HCT116 (cell line): ENCODE measurements around the gene NACC1. TPM values are rescaled to one million over a fixed set of nuclear protein-coding genes. Genes with fewer than 3 reads are reported as not detected.
A peak's percentile ranks its signal among the peaks of the same experiment; 100 is the strongest.

Source experiments
- ATAC-seq: fragments of 200-7000 bp; cut with Tn5 transposase; 2 replicates; pipeline ENCODE4 v1.9.1; 2020; ENCODE audit warnings: mild to moderate bottlenecking, moderate library complexity
- BruUV-seq: library from RNA; stranded (reverse); fragments of 400-500 nt; replicated peaks from 2 replicates; lab custom pipeline; 2021; lab: Mats Ljungman, UMichigan
- CTCF ChIA-PET: fragments of 300-600 bp; sonication (Branson Sonifier 250); formaldehyde crosslinking; loops from one replicate; lab custom pipeline; 2021; ENCODE audit warnings: antibody characterized with exemption; lab: Charles Lee
- POLR2A ChIA-PET: fragments of 300-600, 350-600 bp; sonication (Branson Sonifier 250); formaldehyde crosslinking; loops from one replicate; lab custom pipeline; 2021; ENCODE audit warnings: antibody characterized with exemption; lab: Charles Lee
- RAD21 ChIA-PET, 2 experiments: fragments of 300-600 bp; sonication (Branson Sonifier 250); formaldehyde crosslinking; loops; one replicate each; lab custom pipeline; 2023; ENCODE audit warnings: low total read pairs in 2 of 2; ENCODE audit not compliant: uncharacterized antibody in 2 of 2, unreplicated experiment in 2 of 2, low non-redundant PET in 1 of 2; lab: Charles Lee
- DNase-seq: peaks from one replicate; pipeline ENCODE4 v3.0.0-alpha.2; 2010; ENCODE audit warnings: low read depth, low spot score
- H2AFZ ChIP-seq: fragments of 200-600 bp; shearing (Covaris generic), sonication (generic); 2 replicates; pipeline ENCODE4 v1.6.1; 2017; ENCODE audit warnings: low read depth, mixed run types, mixed read lengths, antibody characterized with exemption, low read length; ENCODE audit not compliant: poor library complexity, severe bottlenecking
- H3K27ac ChIP-seq: 2 replicates; pipeline ENCODE4 v1.5.1; 2012; ENCODE audit warnings: low read depth, low read length
- H3K27me3 ChIP-seq: fragments of 200-600 bp; sonication (generic); 2 replicates; pipeline ENCODE4 v1.6.1; 2016; ENCODE audit warnings: mixed run types, low read length, mixed read lengths; ENCODE audit not compliant: insufficient read depth
- H3K36me3 ChIP-seq, 2 experiments: fragments of 200-500 bp in 1 of 2; fragments of 200-600 bp in 1 of 2; sonication (Bioruptor generic) in 1 of 2; sonication (generic) in 1 of 2; 2 replicates each; pipeline versions ENCODE4 v1.5.1 to v1.6.1; 2014 to 2016; ENCODE audit warnings: low read length in 2 of 2, inconsistent platforms in 1 of 2, mixed read lengths in 1 of 2, mixed run types in 1 of 2; ENCODE audit not compliant: insufficient read depth in 2 of 2, control insufficient read depth in 1 of 2
- H3K4me1 ChIP-seq, 2 experiments: fragments of 200-600 bp in 1 of 2; sonication (generic) in 1 of 2; 2 replicates each; pipeline versions ENCODE4 v1.5.1 to v1.6.1; 2012 to 2017; ENCODE audit warnings: low read length in 2 of 2, inconsistent platforms in 1 of 2, mild to moderate bottlenecking in 1 of 2, mixed read lengths in 1 of 2, mixed run types in 1 of 2, moderate library complexity in 1 of 2; ENCODE audit not compliant: insufficient read depth in 2 of 2, control insufficient read depth in 1 of 2
- H3K4me2 ChIP-seq: fragments of 200-600 bp; sonication (generic); 2 replicates; pipeline ENCODE4 v1.6.1; 2017; ENCODE audit warnings: mixed run types, low read length, mixed read lengths
- H3K4me3 ChIP-seq, 2 experiments: fragments of 200-600 bp in 1 of 2; sonication (generic) in 1 of 2; replicated peaks in 1 of 2; 2 replicates each; pipeline ENCODE4 v1.5.1; 2011 to 2016; ENCODE audit warnings: low read length in 2 of 2, control low read depth in 1 of 2, low read depth in 1 of 2, mild to moderate bottlenecking in 1 of 2, mixed read lengths in 1 of 2, mixed run types in 1 of 2
- H3K79me2 ChIP-seq: fragments of 200-600 bp; sonication (generic); 2 replicates; pipeline ENCODE4 v1.6.1; 2017; ENCODE audit warnings: mild to moderate bottlenecking, mixed run types, low read length, moderate library complexity, mixed read lengths; ENCODE audit not compliant: insufficient read depth
- H3K9ac ChIP-seq: fragments of 200-600 bp; sonication (generic); 2 replicates; pipeline ENCODE4 v1.6.1; 2016; ENCODE audit warnings: low read length, mixed read lengths
- H3K9me2 ChIP-seq: fragments of 200-600 bp; sonication (generic), shearing (Covaris generic); 2 replicates; pipeline ENCODE4 v1.6.1; 2017; ENCODE audit warnings: mixed run types, mild to moderate bottlenecking, moderate library complexity; ENCODE audit not compliant: insufficient read depth
- H3K9me3 ChIP-seq, 2 experiments: fragments of 200-500 bp in 1 of 2; fragments of 200-600 bp in 1 of 2; sonication (Bioruptor generic) in 1 of 2; sonication (generic) in 1 of 2; 2 replicates each; pipeline ENCODE4 v1.6.1; 2014 to 2017; ENCODE audit warnings: low read length in 2 of 2, mixed read lengths in 2 of 2, inconsistent platforms in 1 of 2, low read depth in 1 of 2, mild to moderate bottlenecking in 1 of 2, mixed run types in 1 of 2, moderate library complexity in 1 of 2; ENCODE audit not compliant: control insufficient read depth in 1 of 2, insufficient read depth in 1 of 2
- H4K20me1 ChIP-seq: fragments of 200-600 bp; sonication (generic), shearing (Covaris generic); 2 replicates; pipeline ENCODE4 v1.6.1; 2017; ENCODE audit warnings: mixed run types, mild to moderate bottlenecking, moderate library complexity; ENCODE audit not compliant: insufficient read depth
- CEBPB ChIP-seq: IDR thresholded peaks from 2 replicates; pipeline ENCODE4 v1.6.1; 2012; ENCODE audit warnings: low read depth
- EZH2 ChIP-seq: fragments of 200-600 bp; sonication (generic); IDR thresholded peaks from 2 replicates; pipeline ENCODE4 v1.6.1; 2017; ENCODE audit warnings: antibody characterized with exemption, mixed run types
- FOSL1 ChIP-seq: IDR thresholded peaks from 2 replicates; pipeline ENCODE4 v1.6.1; 2012; ENCODE audit warnings: low read depth
- JUND ChIP-seq: IDR thresholded peaks from 2 replicates; pipeline ENCODE4 v1.6.1; 2012
- POLR2A ChIP-seq: IDR thresholded peaks from 2 replicates; pipeline ENCODE4 v1.7.0; 2011; ENCODE audit warnings: borderline replicate concordance; ENCODE audit not compliant: insufficient read depth, insufficient read length; ENCODE audit errors: extremely low read depth
- RAD21 ChIP-seq: IDR thresholded peaks from 2 replicates; pipeline ENCODE4 v1.6.1; 2012; ENCODE audit warnings: low read depth, mild to moderate bottlenecking
- SP1 ChIP-seq: IDR thresholded peaks from 2 replicates; pipeline ENCODE4 v1.6.1; 2012; ENCODE audit warnings: low read depth
- SRF ChIP-seq: IDR thresholded peaks from 2 replicates; pipeline ENCODE4 v1.6.1; 2012; ENCODE audit warnings: low read depth
- YY1 ChIP-seq: IDR thresholded peaks from 2 replicates; pipeline ENCODE4 v1.6.1; 2011; ENCODE audit warnings: low read length, low read depth, moderate library complexity, mild to moderate bottlenecking; ENCODE audit not compliant: insufficient replicate concordance; ENCODE audit errors: extremely low read depth
- ZFX ChIP-seq: fragments of 450-650 bp; IDR thresholded peaks from 2 replicates; pipeline ENCODE4 v1.6.1; 2017
- intact Hi-C: fragments of 100-400 bp; cut with micrococcal nuclease; formaldehyde crosslinking; loops from 2 replicates; pipeline ENCODE4 v1.10.0; 2022
- total RNA-seq: library from RNA; stranded (reverse); gene quantifications from one replicate; pipeline ENCODE4 v1.2.1, GENCODE V29; 2021; ENCODE audit not compliant: unreplicated experiment
- TF ChIP-seq, protein P1 (sequence below): IDR thresholded peaks from 2 replicates; pipeline ENCODE4 v1.6.1; 2011; ENCODE audit warnings: mild to moderate bottlenecking, low read length, moderate library complexity; ENCODE audit not compliant: insufficient replicate concordance; ENCODE audit errors: extremely low read depth
- TF ChIP-seq, protein P2 (sequence below): IDR thresholded peaks from 2 replicates; pipeline ENCODE4 v1.6.1; 2012; ENCODE audit warnings: low read depth

Gene NACC1
- total RNA-seq, 1 experiment from 2014 or later, result 181 TPM

DNA sequence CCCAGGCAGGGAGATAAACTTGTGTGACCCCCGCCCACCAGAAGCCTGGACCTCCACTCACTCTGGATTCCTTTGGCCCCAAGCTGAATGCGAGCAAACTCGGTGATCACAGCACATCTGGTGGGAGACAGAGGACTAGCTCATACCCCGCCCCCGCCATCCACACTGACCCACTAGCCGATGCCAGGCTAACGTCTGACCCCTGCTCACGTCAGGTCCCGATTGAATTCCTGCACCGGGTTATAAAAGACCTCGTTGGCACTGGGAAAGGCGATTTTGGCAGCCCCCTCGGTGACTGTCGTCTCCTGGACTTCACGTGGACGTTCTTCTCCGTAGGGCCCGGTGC is 2.2 kb upstream of the NACC1 start:
- ChIA-PET RAD21 (no interaction called here), POLR2A (interaction anchor here (1.0 kb wide), 1 partner anchor 37 kb away, joined by 3 read pairs; no protein-coding TSS in a partner anchor), CTCF (no interaction called here)
- intact Hi-C loops, result loop anchor here (2.0 to 5.0 kb wide), 2 partner anchors 35 to 146 kb away; partner anchors contain the start of genes IER2 and STX10
- Histone ChIP-seq H3K4me2 (peak overlapping the region; percentile 91), H3K27ac (peak overlapping the region; percentile 100), H3K9me2 (no peaks in the 10 kb centered on the region), H3K4me3 (peak overlapping the region; percentile 97 to 98), H4K20me1 (peaks cover 6% of the 10 kb centered on the region; the same call in 1 of the 2 replicates), H3K36me3 (peaks cover 8 to 29% of the 10 kb centered on the region in 2 experiments; a peak in 3 of 4 replicates), H3K27me3 (no peaks in the 10 kb centered on the region), H3K9ac (peak overlapping the region; percentile 98), H3K9me3 (no peaks in the 10 kb centered on the region), H2AFZ (no peak overlapping the region), H3K79me2 (peaks cover 65% of the 10 kb centered on the region), H3K4me1 (peaks cover 21 to 33% of the 10 kb centered on the region in 2 experiments; a peak in 3 of 4 replicates)
- DNase-seq (no peak), ATAC-seq (no peak)
- TF ChIP-seq SRF (no peak), CEBPB (no peak), POLR2A (no peak), SP1 (no peak), EZH2 (no peak), FOSL1 (no peak), ZFX (no peak), YY1 (no peak), RAD21 (no peak), JUND (no peak)
- TF ChIP-seq, protein P1, sequence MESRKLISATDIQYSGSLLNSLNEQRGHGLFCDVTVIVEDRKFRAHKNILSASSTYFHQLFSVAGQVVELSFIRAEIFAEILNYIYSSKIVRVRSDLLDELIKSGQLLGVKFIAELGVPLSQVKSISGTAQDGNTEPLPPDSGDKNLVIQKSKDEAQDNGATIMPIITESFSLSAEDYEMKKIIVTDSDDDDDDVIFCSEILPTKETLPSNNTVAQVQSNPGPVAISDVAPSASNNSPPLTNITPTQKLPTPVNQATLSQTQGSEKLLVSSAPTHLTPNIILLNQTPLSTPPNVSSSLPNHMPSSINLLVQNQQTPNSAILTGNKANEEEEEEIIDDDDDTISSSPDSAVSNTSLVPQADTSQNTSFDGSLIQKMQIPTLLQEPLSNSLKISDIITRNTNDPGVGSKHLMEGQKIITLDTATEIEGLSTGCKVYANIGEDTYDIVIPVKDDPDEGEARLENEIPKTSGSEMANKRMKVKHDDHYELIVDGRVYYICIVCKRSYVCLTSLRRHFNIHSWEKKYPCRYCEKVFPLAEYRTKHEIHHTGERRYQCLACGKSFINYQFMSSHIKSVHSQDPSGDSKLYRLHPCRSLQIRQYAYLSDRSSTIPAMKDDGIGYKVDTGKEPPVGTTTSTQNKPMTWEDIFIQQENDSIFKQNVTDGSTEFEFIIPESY, result no peak
- TF ChIP-seq, protein P2, sequence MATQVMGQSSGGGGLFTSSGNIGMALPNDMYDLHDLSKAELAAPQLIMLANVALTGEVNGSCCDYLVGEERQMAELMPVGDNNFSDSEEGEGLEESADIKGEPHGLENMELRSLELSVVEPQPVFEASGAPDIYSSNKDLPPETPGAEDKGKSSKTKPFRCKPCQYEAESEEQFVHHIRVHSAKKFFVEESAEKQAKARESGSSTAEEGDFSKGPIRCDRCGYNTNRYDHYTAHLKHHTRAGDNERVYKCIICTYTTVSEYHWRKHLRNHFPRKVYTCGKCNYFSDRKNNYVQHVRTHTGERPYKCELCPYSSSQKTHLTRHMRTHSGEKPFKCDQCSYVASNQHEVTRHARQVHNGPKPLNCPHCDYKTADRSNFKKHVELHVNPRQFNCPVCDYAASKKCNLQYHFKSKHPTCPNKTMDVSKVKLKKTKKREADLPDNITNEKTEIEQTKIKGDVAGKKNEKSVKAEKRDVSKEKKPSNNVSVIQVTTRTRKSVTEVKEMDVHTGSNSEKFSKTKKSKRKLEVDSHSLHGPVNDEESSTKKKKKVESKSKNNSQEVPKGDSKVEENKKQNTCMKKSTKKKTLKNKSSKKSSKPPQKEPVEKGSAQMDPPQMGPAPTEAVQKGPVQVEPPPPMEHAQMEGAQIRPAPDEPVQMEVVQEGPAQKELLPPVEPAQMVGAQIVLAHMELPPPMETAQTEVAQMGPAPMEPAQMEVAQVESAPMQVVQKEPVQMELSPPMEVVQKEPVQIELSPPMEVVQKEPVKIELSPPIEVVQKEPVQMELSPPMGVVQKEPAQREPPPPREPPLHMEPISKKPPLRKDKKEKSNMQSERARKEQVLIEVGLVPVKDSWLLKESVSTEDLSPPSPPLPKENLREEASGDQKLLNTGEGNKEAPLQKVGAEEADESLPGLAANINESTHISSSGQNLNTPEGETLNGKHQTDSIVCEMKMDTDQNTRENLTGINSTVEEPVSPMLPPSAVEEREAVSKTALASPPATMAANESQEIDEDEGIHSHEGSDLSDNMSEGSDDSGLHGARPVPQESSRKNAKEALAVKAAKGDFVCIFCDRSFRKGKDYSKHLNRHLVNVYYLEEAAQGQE, result no peak
- no TSS peak for BruUV-seq
